ENCODE data around the gene GSTO1. TPM values are rescaled to one million over a fixed set of nuclear protein-coding genes. Genes with fewer than 3 reads are reported as not detected.

The GSTO1 gene
- total and polyA plus RNA-seq, 4 donors, result 47.2 to 244 (median 168) TPM

GRCh38 chr10:104300002-104300735, 45.5 kb downstream of the GSTO1 start:
- TF ChIP-seq, protein P1, sequence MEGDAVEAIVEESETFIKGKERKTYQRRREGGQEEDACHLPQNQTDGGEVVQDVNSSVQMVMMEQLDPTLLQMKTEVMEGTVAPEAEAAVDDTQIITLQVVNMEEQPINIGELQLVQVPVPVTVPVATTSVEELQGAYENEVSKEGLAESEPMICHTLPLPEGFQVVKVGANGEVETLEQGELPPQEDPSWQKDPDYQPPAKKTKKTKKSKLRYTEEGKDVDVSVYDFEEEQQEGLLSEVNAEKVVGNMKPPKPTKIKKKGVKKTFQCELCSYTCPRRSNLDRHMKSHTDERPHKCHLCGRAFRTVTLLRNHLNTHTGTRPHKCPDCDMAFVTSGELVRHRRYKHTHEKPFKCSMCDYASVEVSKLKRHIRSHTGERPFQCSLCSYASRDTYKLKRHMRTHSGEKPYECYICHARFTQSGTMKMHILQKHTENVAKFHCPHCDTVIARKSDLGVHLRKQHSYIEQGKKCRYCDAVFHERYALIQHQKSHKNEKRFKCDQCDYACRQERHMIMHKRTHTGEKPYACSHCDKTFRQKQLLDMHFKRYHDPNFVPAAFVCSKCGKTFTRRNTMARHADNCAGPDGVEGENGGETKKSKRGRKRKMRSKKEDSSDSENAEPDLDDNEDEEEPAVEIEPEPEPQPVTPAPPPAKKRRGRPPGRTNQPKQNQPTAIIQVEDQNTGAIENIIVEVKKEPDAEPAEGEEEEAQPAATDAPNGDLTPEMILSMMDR (IDR thresholded peaks at IDR 0.05; ENCODE audit: control extremely low read depth, extremely low read depth), result no peak
- no peak overlapping the region for H3K9ac ChIP-seq (ENCODE audit: insufficient read depth in 1 of 2, low read length in 2 of 2)
- peak overlapping the region; percentile 86 to 99 for H3K27ac ChIP-seq (ENCODE audit: low read depth in 1 of 2, low read length in 1 of 2)
- 68 to 81% methylated on average over 12 of the region's 12 CpGs for WGBS, 2 donors
- H3K4me1 ChIP-seq (ENCODE audit: control insufficient read depth in 5 of 5, insufficient read depth in 5 of 5, low read length in 5 of 5), result peaks cover 0 to 36% (median 21%) of the 10 kb centered on the region in 5 donors
- H3K9me3 ChIP-seq (ENCODE audit: control insufficient read depth in 4 of 4, insufficient read depth in 3 of 4, low read length in 3 of 4), result no peaks in the 10 kb centered on the region
- no peaks in the 10 kb centered on the region for H3K27me3 ChIP-seq (ENCODE audit: control insufficient read depth in 3 of 3, insufficient read depth in 3 of 3, low read length in 2 of 3)
- DNase-seq (peak; percentile 71 to 90 (median 86)), ATAC-seq (ENCODE audit: insufficient read depth, low FRiP score) (peak; percentile 24)
- H3K4me3 ChIP-seq, result no peak overlapping the region
- H3K36me3 ChIP-seq (ENCODE audit: control insufficient read depth in 4 of 4, insufficient read depth in 4 of 4, low read length in 4 of 4), result no peaks in the 10 kb centered on the region

DNA sequence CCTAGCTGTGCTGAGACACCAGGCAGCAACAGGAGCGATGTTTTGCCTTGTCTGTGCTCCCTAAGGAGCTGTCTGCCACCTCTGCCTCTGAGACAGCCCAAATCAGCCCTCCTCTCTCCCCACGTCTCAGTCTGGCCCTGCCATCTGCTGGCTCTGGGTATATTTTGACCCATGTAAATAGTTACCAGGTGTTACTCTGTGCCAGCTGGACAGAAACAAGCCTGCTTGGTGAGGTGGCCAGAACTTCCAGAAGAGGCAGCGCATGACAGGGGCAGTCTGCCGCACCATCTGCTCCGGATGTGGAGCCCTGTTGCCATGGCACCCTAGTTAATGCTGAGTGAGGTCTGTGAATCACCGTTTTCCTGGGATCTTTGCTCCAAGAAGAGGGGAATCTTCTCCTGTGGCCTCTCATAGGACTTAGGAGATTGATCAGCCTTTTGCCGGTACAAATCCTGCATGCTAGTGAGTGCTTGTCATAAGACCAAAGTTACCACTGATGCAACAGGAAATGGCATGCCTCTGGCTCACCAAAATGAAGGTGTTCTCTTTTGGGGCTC, 46.1 kb downstream of the GSTO1 start:
- no peaks in the 10 kb centered on the region for H3K9me3 ChIP-seq (ENCODE audit: control insufficient read depth in 4 of 4, insufficient read depth in 3 of 4, low read length in 3 of 4)
- no peaks in the 10 kb centered on the region for H3K27me3 ChIP-seq (ENCODE audit: control insufficient read depth in 3 of 3, insufficient read depth in 3 of 3, low read length in 2 of 3)
- 60 to 69% methylated on average over 7 of the region's 7 CpGs for WGBS, 2 donors
- H3K4me3 ChIP-seq, result no peak overlapping the region
- DNase-seq (peak; percentile 79 to 81 (median 80)), ATAC-seq (ENCODE audit: insufficient read depth, low FRiP score) (peak; percentile 34)
- peaks cover 0 to 36% (median 21%) of the 10 kb centered on the region in 5 donors for H3K4me1 ChIP-seq (ENCODE audit: control insufficient read depth in 5 of 5, insufficient read depth in 5 of 5, low read length in 5 of 5)
- H3K36me3 ChIP-seq (ENCODE audit: control insufficient read depth in 4 of 4, insufficient read depth in 4 of 4, low read length in 4 of 4), result no peaks in the 10 kb centered on the region
- TF ChIP-seq, protein P1 (IDR thresholded peaks at IDR 0.05; ENCODE audit: control extremely low read depth, extremely low read depth), result no peak
- peak overlapping the region; percentile 86 to 99 for H3K27ac ChIP-seq (ENCODE audit: low read depth in 1 of 2, low read length in 1 of 2)
- no peak overlapping the region for H3K9ac ChIP-seq (ENCODE audit: insufficient read depth in 1 of 2, low read length in 2 of 2)

- WGBS, 2 donors, result 76 to 85% methylated on average over 3 of the region's 3 CpGs
- no peaks in the 10 kb centered on the region for H3K27me3 ChIP-seq (ENCODE audit: control insufficient read depth in 3 of 3, insufficient read depth in 3 of 3, low read length in 2 of 3)
- no peak overlapping the region for H3K9ac ChIP-seq (ENCODE audit: insufficient read depth in 1 of 2, low read length in 2 of 2)
- no peaks in the 10 kb centered on the region for H3K36me3 ChIP-seq (ENCODE audit: control insufficient read depth in 4 of 4, insufficient read depth in 4 of 4, low read length in 4 of 4)
- peak overlapping the region in 1 of 2 donors; percentile 42 for H3K27ac ChIP-seq (ENCODE audit: low read depth in 1 of 2, low read length in 1 of 2)
- TF ChIP-seq, protein P1 (IDR thresholded peaks at IDR 0.05; ENCODE audit: control extremely low read depth, extremely low read depth), result no peak
- no peaks in the 10 kb centered on the region for H3K9me3 ChIP-seq (ENCODE audit: control insufficient read depth in 4 of 4, insufficient read depth in 3 of 4, low read length in 3 of 4)
- ATAC-seq (ENCODE audit: insufficient read depth, low FRiP score), result no peak
- no peak for DNase-seq
- H3K4me3 ChIP-seq, result no peak overlapping the region
- peaks cover 0 to 36% (median 21%) of the 10 kb centered on the region in 5 donors for H3K4me1 ChIP-seq (ENCODE audit: control insufficient read depth in 5 of 5, insufficient read depth in 5 of 5, low read length in 5 of 5)
Observed at GRCh38 chr10:104301907-104302690, 47.4 kb downstream of the GSTO1 start.

All from lung (tissue), 12 donors.